Liver (tissue), 3 donors: ENCODE data around the gene RFX4.

Experiments used
- SP1 ChIP-seq: IDR thresholded peaks from 2 replicates; pipeline ENCODE4 v1.6.1; 2018; ENCODE audit warnings: antibody characterized with exemption, mild to moderate bottlenecking
- TF ChIP-seq, protein P1 (sequence below): fragments of 150-350 bp; IDR thresholded peaks from 2 replicates; pipeline ENCODE4 v1.5.1; 2017; ENCODE audit warnings: improper control_type of control experiment, low read depth, low read length; ENCODE audit not compliant: missing input control
- TF ChIP-seq, protein P2 (sequence below): IDR thresholded peaks from 2 replicates; pipeline ENCODE4 v1.6.1; 2016; ENCODE audit warnings: antibody characterized with exemption, mild to moderate bottlenecking
- TF ChIP-seq, protein P3 (sequence below): IDR thresholded peaks from 2 replicates; pipeline ENCODE4 v1.6.1; 2016; ENCODE audit warnings: antibody characterized with exemption
- donor health status: healthy.
- donor health status: healthy.

DNA sequence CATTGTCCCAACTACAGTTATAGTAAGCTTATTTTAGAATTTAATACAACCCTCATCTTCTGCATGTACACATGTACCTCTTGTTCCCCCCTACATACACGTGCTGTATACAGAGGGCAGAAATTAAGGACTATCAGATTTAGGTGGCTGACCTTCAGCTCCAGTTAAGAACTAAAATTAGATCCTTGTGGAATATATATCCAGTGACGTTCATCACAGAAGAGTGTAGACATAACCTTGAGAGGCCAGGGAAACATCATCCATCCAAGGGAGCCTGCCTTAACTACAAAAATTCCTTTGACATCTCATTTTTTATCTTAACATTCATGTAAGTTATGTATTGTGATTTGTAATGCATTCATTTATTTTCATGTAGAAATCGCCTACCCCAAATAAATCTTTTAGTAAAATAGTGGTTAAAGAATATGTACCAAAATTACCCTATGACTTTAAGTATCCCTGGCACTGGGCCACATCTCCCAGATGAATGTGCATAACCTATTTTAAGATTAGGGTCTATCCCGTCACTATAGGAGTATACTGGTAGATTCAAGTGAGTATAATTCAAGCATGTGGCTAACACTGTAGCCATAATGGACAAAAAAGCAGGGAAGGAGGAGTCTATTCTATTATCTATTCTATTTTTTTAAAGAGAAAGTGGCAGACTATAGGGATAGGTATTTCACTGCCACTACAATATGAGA lies 219.2 kb downstream of the RFX4 start:
- TF ChIP-seq, protein P1, sequence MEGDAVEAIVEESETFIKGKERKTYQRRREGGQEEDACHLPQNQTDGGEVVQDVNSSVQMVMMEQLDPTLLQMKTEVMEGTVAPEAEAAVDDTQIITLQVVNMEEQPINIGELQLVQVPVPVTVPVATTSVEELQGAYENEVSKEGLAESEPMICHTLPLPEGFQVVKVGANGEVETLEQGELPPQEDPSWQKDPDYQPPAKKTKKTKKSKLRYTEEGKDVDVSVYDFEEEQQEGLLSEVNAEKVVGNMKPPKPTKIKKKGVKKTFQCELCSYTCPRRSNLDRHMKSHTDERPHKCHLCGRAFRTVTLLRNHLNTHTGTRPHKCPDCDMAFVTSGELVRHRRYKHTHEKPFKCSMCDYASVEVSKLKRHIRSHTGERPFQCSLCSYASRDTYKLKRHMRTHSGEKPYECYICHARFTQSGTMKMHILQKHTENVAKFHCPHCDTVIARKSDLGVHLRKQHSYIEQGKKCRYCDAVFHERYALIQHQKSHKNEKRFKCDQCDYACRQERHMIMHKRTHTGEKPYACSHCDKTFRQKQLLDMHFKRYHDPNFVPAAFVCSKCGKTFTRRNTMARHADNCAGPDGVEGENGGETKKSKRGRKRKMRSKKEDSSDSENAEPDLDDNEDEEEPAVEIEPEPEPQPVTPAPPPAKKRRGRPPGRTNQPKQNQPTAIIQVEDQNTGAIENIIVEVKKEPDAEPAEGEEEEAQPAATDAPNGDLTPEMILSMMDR = no peak
- TF ChIP-seq SP1 = no peak
- TF ChIP-seq, protein P2, sequence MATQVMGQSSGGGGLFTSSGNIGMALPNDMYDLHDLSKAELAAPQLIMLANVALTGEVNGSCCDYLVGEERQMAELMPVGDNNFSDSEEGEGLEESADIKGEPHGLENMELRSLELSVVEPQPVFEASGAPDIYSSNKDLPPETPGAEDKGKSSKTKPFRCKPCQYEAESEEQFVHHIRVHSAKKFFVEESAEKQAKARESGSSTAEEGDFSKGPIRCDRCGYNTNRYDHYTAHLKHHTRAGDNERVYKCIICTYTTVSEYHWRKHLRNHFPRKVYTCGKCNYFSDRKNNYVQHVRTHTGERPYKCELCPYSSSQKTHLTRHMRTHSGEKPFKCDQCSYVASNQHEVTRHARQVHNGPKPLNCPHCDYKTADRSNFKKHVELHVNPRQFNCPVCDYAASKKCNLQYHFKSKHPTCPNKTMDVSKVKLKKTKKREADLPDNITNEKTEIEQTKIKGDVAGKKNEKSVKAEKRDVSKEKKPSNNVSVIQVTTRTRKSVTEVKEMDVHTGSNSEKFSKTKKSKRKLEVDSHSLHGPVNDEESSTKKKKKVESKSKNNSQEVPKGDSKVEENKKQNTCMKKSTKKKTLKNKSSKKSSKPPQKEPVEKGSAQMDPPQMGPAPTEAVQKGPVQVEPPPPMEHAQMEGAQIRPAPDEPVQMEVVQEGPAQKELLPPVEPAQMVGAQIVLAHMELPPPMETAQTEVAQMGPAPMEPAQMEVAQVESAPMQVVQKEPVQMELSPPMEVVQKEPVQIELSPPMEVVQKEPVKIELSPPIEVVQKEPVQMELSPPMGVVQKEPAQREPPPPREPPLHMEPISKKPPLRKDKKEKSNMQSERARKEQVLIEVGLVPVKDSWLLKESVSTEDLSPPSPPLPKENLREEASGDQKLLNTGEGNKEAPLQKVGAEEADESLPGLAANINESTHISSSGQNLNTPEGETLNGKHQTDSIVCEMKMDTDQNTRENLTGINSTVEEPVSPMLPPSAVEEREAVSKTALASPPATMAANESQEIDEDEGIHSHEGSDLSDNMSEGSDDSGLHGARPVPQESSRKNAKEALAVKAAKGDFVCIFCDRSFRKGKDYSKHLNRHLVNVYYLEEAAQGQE = no peak
- TF ChIP-seq, protein P3, sequence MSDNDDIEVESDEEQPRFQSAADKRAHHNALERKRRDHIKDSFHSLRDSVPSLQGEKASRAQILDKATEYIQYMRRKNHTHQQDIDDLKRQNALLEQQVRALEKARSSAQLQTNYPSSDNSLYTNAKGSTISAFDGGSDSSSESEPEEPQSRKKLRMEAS = no peak
